Left ventricle myocardium superior (tissue), 1 donor: ENCODE data around the gene PIH1D2. TPM values are rescaled to one million over a fixed set of nuclear protein-coding genes. Genes with fewer than 3 reads are reported as not detected.

ENCODE experiments used
- ATAC-seq: fragments of 200-7000 bp; cut with Tn5 transposase; one replicate; pipeline ENCODE4 v1.9.1; 2020; ENCODE audit warnings: mild to moderate bottlenecking, moderate library complexity
- DNase-seq: peaks from one replicate; pipeline ENCODE4 v3.0.0-alpha.2; 2020
- intact Hi-C: fragments of 100-400 bp; cut with micrococcal nuclease; formaldehyde crosslinking; loops from one replicate; pipeline ENCODE4 v1.11.0; 2022
- total RNA-seq: library from RNA; stranded (reverse); fragmentation: NEBNext Ultra II Directional; extraction: Animal tissue kit (Norgen Biotek cat#: 25700); gene quantifications from one replicate; pipeline ENCODE4 v1.2.1, GENCODE V29; 2021
- donor health status: DM: no; HTN: yes; CAD: no; lungs with severe emphysema.

The PIH1D2 gene
- total RNA-seq, 1 donor from 2014 or later, result 1.6 TPM

DNA sequence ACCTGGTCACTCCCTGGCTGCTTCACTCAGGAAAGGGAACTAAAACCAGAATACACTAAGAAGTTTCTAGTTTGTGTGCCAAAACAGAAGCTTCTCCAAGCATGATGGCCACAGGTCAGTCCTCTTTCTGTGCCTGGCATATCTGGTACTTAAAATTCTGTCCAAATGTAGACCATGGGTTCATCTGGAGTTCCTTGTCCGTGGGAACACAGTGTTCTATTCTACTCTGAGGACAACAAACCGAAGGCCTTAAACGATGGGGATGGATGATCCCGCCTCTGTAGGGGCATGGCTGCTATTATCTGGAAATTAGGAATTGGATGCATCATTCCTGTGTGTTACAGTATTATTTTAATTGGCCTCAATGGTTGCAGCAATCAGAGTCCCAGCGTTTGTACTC lies 54.8 kb downstream of the PIH1D2 start:
- DNase-seq (no peak), ATAC-seq (peak; percentile 33)
- intact Hi-C loops, result no loop called here

Other genes with a start within 250 kb of the PIH1D2 start
- gene ALG9, start 202.4 kb downstream of the PIH1D2 start, total RNA-seq, result 15.2 TPM
- 1.3 TPM for gene FDXACB1, start 194.9 kb downstream of the PIH1D2 start, total RNA-seq
- 26.1 TPM for gene CFAP68, start 194.5 kb downstream of the PIH1D2 start, total RNA-seq
- gene CRYAB, start 162.2 kb downstream of the PIH1D2 start, total RNA-seq, result 6,681 TPM
- 37.0 TPM for gene HSPB2, start 161.3 kb downstream of the PIH1D2 start, total RNA-seq
- 1.0 TPM for gene C11orf52, start 155.1 kb downstream of the PIH1D2 start, total RNA-seq
- 19.6 TPM for gene DIXDC1, start 136.7 kb downstream of the PIH1D2 start, total RNA-seq
- 189 TPM for gene DLAT, start 48.6 kb downstream of the PIH1D2 start, total RNA-seq
- gene NKAPD1, start 282 bp upstream of the PIH1D2 start, total RNA-seq, result 7.7 TPM
- 158 TPM for gene TIMM8B, start 12.7 kb upstream of the PIH1D2 start, total RNA-seq
- 269 TPM for gene SDHD, start 12.9 kb upstream of the PIH1D2 start, total RNA-seq
- 2.3 TPM for gene IL18, start 90.1 kb upstream of the PIH1D2 start, total RNA-seq
- gene TEX12, start 93.4 kb upstream of the PIH1D2 start, total RNA-seq, result not detected
- 137 TPM for gene BCO2, start 101.5 kb upstream of the PIH1D2 start, total RNA-seq
- gene PTS, start 152.4 kb upstream of the PIH1D2 start, total RNA-seq, result 25.2 TPM
- gene PLET1, start 186.8 kb upstream of the PIH1D2 start, total RNA-seq, result not detected